Stimulated activated memory B cell treated with anti-CD40 and anti-IgM and Interleukin-4, amounts not matched to agents 10 μg/mL and 1 μg/mL and 100 μg/mL, for 72 hours (primary cell): Measurements from ENCODE around the gene TMPRSS7.
A peak's percentile ranks its signal among the peaks of the same experiment; 100 is the strongest.

Source experiments
- ATAC-seq: fragments of 150-1000 bp; cut with Tn5 transposase; 2 replicates; pipeline ENCODE4 v1.10.0; 2021
- H3K27ac Mint-ChIP-seq: one replicate; pipeline ENCODE4 v1.8.0; 2022; ENCODE audit warnings: mild to moderate bottlenecking, mixed read lengths
- H3K27me3 Mint-ChIP-seq: one replicate; pipeline ENCODE4 v1.8.0; 2022; ENCODE audit warnings: mixed read lengths
- H3K36me3 Mint-ChIP-seq: one replicate; pipeline ENCODE4 v1.8.0; 2022; ENCODE audit warnings: mixed read lengths
- H3K4me1 Mint-ChIP-seq: one replicate; pipeline ENCODE4 v1.8.0; 2022; ENCODE audit warnings: mixed read lengths
- H3K4me3 Mint-ChIP-seq: one replicate; pipeline ENCODE4 v1.8.0; 2022; ENCODE audit warnings: mild to moderate bottlenecking, moderate library complexity, mixed read lengths
- H3K9me3 Mint-ChIP-seq: one replicate; pipeline ENCODE4 v1.8.0; 2022; ENCODE audit warnings: mixed read lengths

TMPRSS7 gene

GRCh38 chr3:112074616-112075497 is 40.3 kb downstream of the TMPRSS7 start:
- ATAC-seq, result no peak
- no peak overlapping the region for H3K4me3 Mint-ChIP-seq
- H3K9me3 Mint-ChIP-seq, result no peaks in the 10 kb centered on the region
- H3K27ac Mint-ChIP-seq, result no peak overlapping the region
- H3K4me1 Mint-ChIP-seq, result no peaks in the 10 kb centered on the region
- peaks cover 21% of the 10 kb centered on the region for H3K27me3 Mint-ChIP-seq
- H3K36me3 Mint-ChIP-seq, result no peaks in the 10 kb centered on the region

- ATAC-seq, result no peak
- Mint-ChIP-seq H3K4me1 (no peaks in the 10 kb centered on the region), H3K4me3 (no peak overlapping the region), H3K36me3 (no peaks in the 10 kb centered on the region), H3K9me3 (no peaks in the 10 kb centered on the region), H3K27me3 (peaks cover 12% of the 10 kb centered on the region), H3K27ac (no peak overlapping the region)
Measured at GRCh38 chr3:112078125-112079083, 43.9 kb downstream of the TMPRSS7 start.

- no peak for ATAC-seq
- no peak overlapping the region for H3K4me3 Mint-ChIP-seq
- no peaks in the 10 kb centered on the region for H3K9me3 Mint-ChIP-seq
- H3K27ac Mint-ChIP-seq, result no peak overlapping the region
- H3K36me3 Mint-ChIP-seq, result no peaks in the 10 kb centered on the region
- peaks cover 34% of the 10 kb centered on the region for H3K27me3 Mint-ChIP-seq
- H3K4me1 Mint-ChIP-seq, result peaks cover 15% of the 10 kb centered on the region
Measured at GRCh38 chr3:112083239-112083638, 48.7 kb downstream of the TMPRSS7 start.

- Mint-ChIP-seq H3K27ac (no peak overlapping the region), H3K27me3 (peaks cover 40% of the 10 kb centered on the region), H3K4me1 (peaks cover 15% of the 10 kb centered on the region), H3K9me3 (no peaks in the 10 kb centered on the region), H3K36me3 (no peaks in the 10 kb centered on the region), H3K4me3 (no peak overlapping the region)
- ATAC-seq, result no peak
Measured at GRCh38 chr3:112084980-112085705, 50.6 kb downstream of the TMPRSS7 start.

- Mint-ChIP-seq H3K27ac (peak overlapping the region; percentile 82), H3K9me3 (no peaks in the 10 kb centered on the region), H3K4me1 (peaks cover 15% of the 10 kb centered on the region), H3K36me3 (no peaks in the 10 kb centered on the region), H3K27me3 (peaks cover 40% of the 10 kb centered on the region), H3K4me3 (peak overlapping the region; percentile 85)
- no peak for ATAC-seq
Measured at GRCh38 chr3:112085735-112086075, 51.2 kb downstream of the TMPRSS7 start.

- H3K9me3 Mint-ChIP-seq, result no peaks in the 10 kb centered on the region
- H3K4me3 Mint-ChIP-seq, result peak within 1 kb of the TSS; percentile 85
- ATAC-seq, result peak; percentile 92
- peak within 1 kb of the TSS; percentile 82 for H3K27ac Mint-ChIP-seq
- H3K36me3 Mint-ChIP-seq, result no peaks in the 10 kb centered on the region
- peaks cover 20% of the 10 kb centered on the region for H3K4me1 Mint-ChIP-seq
- H3K27me3 Mint-ChIP-seq, result peaks cover 45% of the 10 kb centered on the region
Measured at GRCh38 chr3:112086076-112086854, 51.7 kb downstream of the TMPRSS7 start, which contains the start of gene C3orf52. TSS of gene C3orf52 (plus strand) at chr3:112086389. CDS start at chr3:112086408, 19 bp downstream.

- Mint-ChIP-seq H3K9me3 (no peaks in the 10 kb centered on the region), H3K4me3 (peak overlapping the region; percentile 85), H3K27ac (peak overlapping the region; percentile 82), H3K36me3 (no peaks in the 10 kb centered on the region), H3K27me3 (peaks cover 47% of the 10 kb centered on the region), H3K4me1 (peaks cover 23% of the 10 kb centered on the region)
- ATAC-seq, result no peak
Measured at GRCh38 chr3:112086875-112087524, 52.5 kb downstream of the TMPRSS7 start.

- H3K9me3 Mint-ChIP-seq, result no peaks in the 10 kb centered on the region
- H3K27me3 Mint-ChIP-seq, result peaks cover 47% of the 10 kb centered on the region
- ATAC-seq, result no peak
- no peak overlapping the region for H3K27ac Mint-ChIP-seq
- H3K4me3 Mint-ChIP-seq, result no peak overlapping the region
- H3K4me1 Mint-ChIP-seq, result peaks cover 30% of the 10 kb centered on the region
- no peaks in the 10 kb centered on the region for H3K36me3 Mint-ChIP-seq
Measured at GRCh38 chr3:112087746-112088145, 53.2 kb downstream of the TMPRSS7 start.

- no peak for ATAC-seq
Measured at GRCh38 chr3:112088944-112089343, 54.4 kb downstream of the TMPRSS7 start.

GRCh38 chr3:112089956-112090886 is 55.7 kb downstream of the TMPRSS7 start:
- Mint-ChIP-seq H3K4me3 (no peak overlapping the region), H3K9me3 (no peaks in the 10 kb centered on the region), H3K4me1 (peaks cover 37% of the 10 kb centered on the region), H3K27me3 (peaks cover 42% of the 10 kb centered on the region), H3K27ac (no peak overlapping the region), H3K36me3 (no peaks in the 10 kb centered on the region)
- ATAC-seq, result no peak

More at GRCh38 chr3:112088944-112089343, 54.4 kb downstream of the TMPRSS7 start:
- no peak overlapping the region for H3K4me3 Mint-ChIP-seq
- H3K4me1 Mint-ChIP-seq, result peaks cover 37% of the 10 kb centered on the region
- no peak overlapping the region for H3K27ac Mint-ChIP-seq
- H3K27me3 Mint-ChIP-seq, result peaks cover 47% of the 10 kb centered on the region
- no peaks in the 10 kb centered on the region for H3K9me3 Mint-ChIP-seq
- H3K36me3 Mint-ChIP-seq, result no peaks in the 10 kb centered on the region

GRCh38 chr3:112090887-112091586 is 56.5 kb downstream of the TMPRSS7 start:
- Mint-ChIP-seq H3K4me1 (peaks cover 34% of the 10 kb centered on the region), H3K27ac (no peak overlapping the region), H3K27me3 (peaks cover 34% of the 10 kb centered on the region), H3K4me3 (no peak overlapping the region), H3K36me3 (no peaks in the 10 kb centered on the region), H3K9me3 (no peaks in the 10 kb centered on the region)
- no peak for ATAC-seq

- H3K9me3 Mint-ChIP-seq, result no peaks in the 10 kb centered on the region
- H3K4me3 Mint-ChIP-seq, result no peak overlapping the region
- H3K36me3 Mint-ChIP-seq, result no peaks in the 10 kb centered on the region
- H3K4me1 Mint-ChIP-seq, result peaks cover 22% of the 10 kb centered on the region
- peak overlapping the region; percentile 26 for H3K27ac Mint-ChIP-seq
- H3K27me3 Mint-ChIP-seq, result peaks cover 19% of the 10 kb centered on the region
- ATAC-seq, result peak; percentile 24
Measured at GRCh38 chr3:112092496-112093179, 58.1 kb downstream of the TMPRSS7 start.
